K562 (cell line): ENCODE data around the gene TMEM127. TPM values are rescaled to one million over a fixed set of nuclear protein-coding genes. Genes with fewer than 3 reads are reported as not detected.

Experiments
- GABPB1 ChIP-seq: sonication (generic); formaldehyde crosslinking; IDR thresholded peaks from 2 replicates; pipeline ENCODE4 v1.8.0; 2022; ENCODE audit warnings: mild to moderate bottlenecking, missing genetic modification reagents
- HNRNPLL ChIP-seq: fragments of 200-400 bp; formaldehyde crosslinking; IDR thresholded peaks from 2 replicates; pipeline ENCODE4 v1.6.1; 2017; ENCODE audit warnings: low read length, low read depth, mild to moderate bottlenecking; ENCODE audit not compliant: poor library complexity, severe bottlenecking
- IFI16 ChIP-seq: fragments of 250-450 bp; sonication (Bioruptor Pico); IDR thresholded peaks from 2 replicates; pipeline ENCODE4 v2.1.2; 2022; ENCODE audit warnings: mild to moderate bottlenecking, inconsistent platforms
- PYGO2 ChIP-seq: fragments of 450-650 bp; IDR thresholded peaks from 2 replicates; pipeline ENCODE4 v1.6.1; 2016; ENCODE audit warnings: mild to moderate bottlenecking, missing genetic modification characterization, moderate library complexity, missing compliant biosample characterization
- SP1 ChIP-seq: sonication (generic); formaldehyde crosslinking; IDR thresholded peaks from 2 replicates; pipeline ENCODE4 v1.8.1; 2022; ENCODE audit warnings: mild to moderate bottlenecking, missing genetic modification reagents
- ZNF668 ChIP-seq: fragments of 250-450 bp; sonication (Bioruptor Pico); IDR thresholded peaks from 2 replicates; pipeline ENCODE4 v1.8.0; 2022; ENCODE audit warnings: mild to moderate bottlenecking, inconsistent platforms
- polyA plus RNA-seq, 8 experiments: library from polyadenylated mRNA; depleted of rRNA in 4 of 8; stranded (reverse) in 5 of 8; unstranded in 3 of 8; fragments of >200 nt; fragmentation: Nextera tagmentation in 2 of 8; fragmentation: Illumina TruSeq in 1 of 8; extraction: Ambion mirVana in 2 of 8; extraction: Trizol in 1 of 8; gene quantifications; 2 replicates each; pipeline versions ENCODE4 v1.2.1 to v1.2.3, GENCODE V29; 2011 to 2014; ENCODE audit warnings: inconsistent platforms in 1 of 8, missing spikeins in 1 of 8
- total RNA-seq, 7 experiments: library from RNA; depleted of rRNA in 6 of 7; stranded (reverse); fragments of >200 nt in 6 of 7; fragmentation: Illumina TruSeq in 2 of 7; extraction: Trizol in 2 of 7; gene quantifications; 2 replicates each; pipeline versions ENCODE4 v1.2.1 to v1.2.3, GENCODE V29; 2011 to 2021; ENCODE audit warnings: low replicate concordance in 1 of 7
- TF ChIP-seq, protein P1 (sequence below): sonication (generic); formaldehyde crosslinking; IDR thresholded peaks from 2 replicates; pipeline ENCODE4 v1.8.0; 2022; ENCODE audit warnings: mild to moderate bottlenecking, missing genetic modification reagents
- TF ChIP-seq, protein P2 (sequence below): fragments of 250-450 bp; sonication (Bioruptor Pico); IDR thresholded peaks from 2 replicates; pipeline ENCODE4 v1.4.0; 2020; ENCODE audit warnings: mild to moderate bottlenecking
- TF ChIP-seq, protein P3 (sequence below), 2 experiments: fragments of 200-800 bp in 1 of 2; sonication (Bioruptor generic) in 1 of 2; sonication (generic) in 1 of 2; formaldehyde crosslinking in 1 of 2; IDR thresholded peaks in 1 of 2; conservative IDR thresholded peaks in 1 of 2; 2 replicates each; pipeline versions ENCODE4 v1.5.0 to v1.6.1; 2016 to 2020; ENCODE audit warnings: missing compliant biosample characterization in 1 of 2, missing genetic modification characterization in 1 of 2, missing genetic modification reagents in 1 of 2
- TF ChIP-seq, protein P4 (sequence below): fragments of 250-450 bp; sonication (Bioruptor Pico); IDR thresholded peaks from 2 replicates; pipeline ENCODE4 v1.4.0; 2020

TMEM127 gene
- total and polyA plus RNA-seq, 9 of the 15 experiments (the other 6 are each of a cell fraction or from before 2014, with no cell fraction given) = 1.7 to 20.0 (median 9.9) TPM

DNA sequence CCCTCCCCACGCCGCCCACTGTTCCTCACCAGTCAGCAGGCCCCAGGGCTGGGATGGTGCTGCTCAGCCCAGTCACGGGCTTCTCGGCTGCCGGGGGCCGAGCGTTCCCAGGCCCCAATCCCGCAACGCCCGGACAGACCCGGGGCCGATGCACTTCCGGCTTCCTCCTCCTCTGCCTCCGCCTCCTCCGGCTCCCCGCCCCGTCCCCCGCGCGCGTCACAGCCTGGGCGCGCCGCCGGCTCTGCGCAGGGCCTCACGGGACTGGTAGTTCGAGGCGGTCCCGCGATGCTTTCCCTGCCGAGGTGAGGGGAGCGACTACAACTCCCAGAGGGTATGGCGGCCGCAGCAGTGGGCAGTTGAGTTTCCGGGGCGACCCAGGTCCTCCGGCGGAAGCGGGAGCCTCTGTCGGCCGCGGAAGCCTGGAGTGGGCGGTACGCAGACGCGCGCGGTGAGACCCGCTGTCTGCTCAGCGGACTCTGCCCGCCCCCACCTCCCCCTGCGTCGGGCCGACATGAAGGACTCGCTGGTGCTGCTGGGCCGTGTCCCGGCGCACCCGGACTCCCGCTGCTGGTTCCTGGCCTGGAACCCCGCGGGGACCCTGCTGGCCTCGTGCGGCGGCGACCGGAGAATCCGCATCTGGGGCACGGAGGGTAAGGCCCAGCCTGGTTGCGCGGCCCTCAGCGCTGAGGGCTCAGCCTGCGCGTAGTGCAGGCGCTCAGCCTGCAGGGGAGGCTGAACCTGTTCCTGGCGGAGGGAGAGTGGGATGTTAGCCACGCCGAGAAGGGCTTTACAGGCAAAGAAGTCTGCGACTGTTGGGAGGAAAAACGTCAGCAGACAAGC is at the start of gene TMEM127, which contains the start of gene CIAO1 (continued):
- TF ChIP-seq, protein P1, sequence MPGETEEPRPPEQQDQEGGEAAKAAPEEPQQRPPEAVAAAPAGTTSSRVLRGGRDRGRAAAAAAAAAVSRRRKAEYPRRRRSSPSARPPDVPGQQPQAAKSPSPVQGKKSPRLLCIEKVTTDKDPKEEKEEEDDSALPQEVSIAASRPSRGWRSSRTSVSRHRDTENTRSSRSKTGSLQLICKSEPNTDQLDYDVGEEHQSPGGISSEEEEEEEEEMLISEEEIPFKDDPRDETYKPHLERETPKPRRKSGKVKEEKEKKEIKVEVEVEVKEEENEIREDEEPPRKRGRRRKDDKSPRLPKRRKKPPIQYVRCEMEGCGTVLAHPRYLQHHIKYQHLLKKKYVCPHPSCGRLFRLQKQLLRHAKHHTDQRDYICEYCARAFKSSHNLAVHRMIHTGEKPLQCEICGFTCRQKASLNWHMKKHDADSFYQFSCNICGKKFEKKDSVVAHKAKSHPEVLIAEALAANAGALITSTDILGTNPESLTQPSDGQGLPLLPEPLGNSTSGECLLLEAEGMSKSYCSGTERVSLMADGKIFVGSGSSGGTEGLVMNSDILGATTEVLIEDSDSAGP = no peak
- no peak for TF ChIP-seq IFI16
- TF ChIP-seq, protein P2, sequence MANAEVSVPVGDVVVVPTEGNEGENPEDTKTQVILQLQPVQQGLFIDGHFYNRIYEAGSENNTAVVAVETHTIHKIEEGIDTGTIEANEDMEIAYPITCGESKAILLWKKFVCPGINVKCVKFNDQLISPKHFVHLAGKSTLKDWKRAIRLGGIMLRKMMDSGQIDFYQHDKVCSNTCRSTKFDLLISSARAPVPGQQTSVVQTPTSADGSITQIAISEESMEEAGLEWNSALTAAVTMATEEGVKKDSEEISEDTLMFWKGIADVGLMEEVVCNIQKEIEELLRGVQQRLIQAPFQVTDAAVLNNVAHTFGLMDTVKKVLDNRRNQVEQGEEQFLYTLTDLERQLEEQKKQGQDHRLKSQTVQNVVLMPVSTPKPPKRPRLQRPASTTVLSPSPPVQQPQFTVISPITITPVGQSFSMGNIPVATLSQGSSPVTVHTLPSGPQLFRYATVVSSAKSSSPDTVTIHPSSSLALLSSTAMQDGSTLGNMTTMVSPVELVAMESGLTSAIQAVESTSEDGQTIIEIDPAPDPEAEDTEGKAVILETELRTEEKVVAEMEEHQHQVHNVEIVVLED (CRISPR knock-in tag) = peak; percentile 68
- no peak for TF ChIP-seq PYGO2
- TF ChIP-seq, protein P3, sequence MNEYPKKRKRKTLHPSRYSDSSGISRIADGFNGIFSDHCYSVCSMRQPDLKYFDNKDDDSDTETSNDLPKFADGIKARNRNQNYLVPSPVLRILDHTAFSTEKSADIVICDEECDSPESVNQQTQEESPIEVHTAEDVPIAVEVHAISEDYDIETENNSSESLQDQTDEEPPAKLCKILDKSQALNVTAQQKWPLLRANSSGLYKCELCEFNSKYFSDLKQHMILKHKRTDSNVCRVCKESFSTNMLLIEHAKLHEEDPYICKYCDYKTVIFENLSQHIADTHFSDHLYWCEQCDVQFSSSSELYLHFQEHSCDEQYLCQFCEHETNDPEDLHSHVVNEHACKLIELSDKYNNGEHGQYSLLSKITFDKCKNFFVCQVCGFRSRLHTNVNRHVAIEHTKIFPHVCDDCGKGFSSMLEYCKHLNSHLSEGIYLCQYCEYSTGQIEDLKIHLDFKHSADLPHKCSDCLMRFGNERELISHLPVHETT (CRISPR knock-in tag; conservative IDR thresholded peaks at IDR 0.05 in 1 of 2, IDR thresholded peaks at IDR 0.05 in 1 of 2) = peak in 1 of 2 experiments; percentile 89; a peak in 2 of 4 replicates
- peak; percentile 96 for TF ChIP-seq GABPB1
- TF ChIP-seq, protein P4, sequence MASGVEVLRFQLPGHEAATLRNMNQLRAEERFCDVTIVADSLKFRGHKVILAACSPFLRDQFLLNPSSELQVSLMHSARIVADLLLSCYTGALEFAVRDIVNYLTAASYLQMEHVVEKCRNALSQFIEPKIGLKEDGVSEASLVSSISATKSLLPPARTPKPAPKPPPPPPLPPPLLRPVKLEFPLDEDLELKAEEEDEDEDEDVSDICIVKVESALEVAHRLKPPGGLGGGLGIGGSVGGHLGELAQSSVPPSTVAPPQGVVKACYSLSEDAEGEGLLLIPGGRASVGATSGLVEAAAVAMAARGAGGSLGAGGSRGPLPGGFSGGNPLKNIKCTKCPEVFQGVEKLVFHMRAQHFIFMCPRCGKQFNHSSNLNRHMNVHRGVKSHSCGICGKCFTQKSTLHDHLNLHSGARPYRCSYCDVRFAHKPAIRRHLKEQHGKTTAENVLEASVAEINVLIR (CRISPR knock-in tag) = peak; percentile 90
- peak; percentile 91 for TF ChIP-seq SP1 (CRISPR knock-in tag)
- TF ChIP-seq ZNF668 = no peak
- TF ChIP-seq HNRNPLL = peak; percentile 87
